HG02970 (cell line): ENCODE data around the gene PRKAR1A.
A peak's percentile ranks its signal among the peaks of the same experiment; 100 is the strongest.
"Not testable (repeated sequence)": the region's sequence is repeated elsewhere in the genome, so short reads cannot be mapped to it uniquely, and the experiment has no call there.

Experiments
- ATAC-seq: cut with Tn5 transposase; IDR thresholded peaks from one replicate; pipeline ENCODE4 v1.9.1; 2021; ENCODE audit warnings: mild to moderate bottlenecking, moderate library complexity, moderate number of reproducible peaks; ENCODE audit not compliant: unreplicated experiment, low FRiP score

PRKAR1A gene

DNA sequence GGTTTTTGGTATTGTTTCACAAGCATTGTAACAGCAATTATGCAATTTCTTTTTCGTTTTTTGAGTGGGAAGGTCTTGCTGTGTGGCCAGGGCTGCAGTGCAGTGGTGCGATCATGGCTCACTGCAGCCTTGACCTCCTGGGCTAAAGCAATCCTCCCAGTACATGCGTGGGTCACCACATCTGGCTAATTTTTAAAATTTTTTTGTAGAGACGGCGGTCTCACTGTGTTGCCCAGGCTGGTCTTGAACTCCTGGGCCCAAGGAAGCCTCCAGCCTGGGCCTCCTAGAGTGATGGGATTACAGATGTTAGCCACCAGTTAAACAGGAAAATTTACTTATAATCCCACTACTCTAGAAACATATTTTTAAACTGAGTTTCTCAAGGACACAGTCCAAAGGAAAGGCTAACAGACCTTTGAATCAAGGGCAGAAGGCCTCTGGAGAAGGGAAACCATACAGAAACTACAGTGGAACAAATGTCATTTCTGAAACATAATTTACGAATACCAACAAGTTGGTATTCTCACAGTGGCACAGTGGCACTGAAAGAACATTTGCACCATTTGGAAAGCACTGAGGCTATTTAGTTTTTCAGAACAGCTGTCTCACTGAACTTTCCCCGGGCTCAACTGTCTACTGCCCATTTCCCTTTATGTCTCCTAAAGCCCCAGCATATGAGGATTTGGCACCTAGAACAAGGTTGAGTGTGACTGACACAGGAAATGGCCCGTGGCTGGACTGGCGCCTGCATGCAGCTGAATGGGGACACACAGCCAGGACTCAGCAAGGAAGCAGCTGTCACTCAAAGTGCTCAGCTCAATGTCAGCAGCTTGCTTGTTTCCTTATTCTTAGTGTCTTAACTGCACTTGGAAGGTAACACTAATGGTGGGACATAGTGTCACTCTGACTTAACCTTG is 2.8 kb upstream of the PRKAR1A start:
- no peak for ATAC-seq

DNA sequence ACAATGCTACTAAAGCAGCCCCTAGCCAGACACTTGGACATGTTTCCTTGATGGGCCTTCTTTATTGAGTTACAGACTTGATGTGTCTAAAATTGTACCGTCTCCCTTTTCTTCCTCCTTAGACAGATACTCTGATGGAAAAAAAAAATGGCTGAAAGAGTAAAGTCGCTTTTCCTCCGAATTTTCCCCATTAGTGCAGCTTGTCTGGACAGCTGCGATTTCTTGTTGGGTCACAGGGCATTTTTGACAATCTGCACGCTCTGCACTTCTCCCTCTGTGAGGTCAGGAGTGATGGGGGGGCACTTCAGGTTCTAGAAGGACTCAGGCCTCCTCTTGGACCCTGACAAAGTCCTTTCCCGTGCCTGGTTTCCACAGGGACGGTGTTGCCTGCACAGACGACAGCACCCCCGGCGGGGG is 968 bp upstream of the PRKAR1A start:
- no peak for ATAC-seq

DNA sequence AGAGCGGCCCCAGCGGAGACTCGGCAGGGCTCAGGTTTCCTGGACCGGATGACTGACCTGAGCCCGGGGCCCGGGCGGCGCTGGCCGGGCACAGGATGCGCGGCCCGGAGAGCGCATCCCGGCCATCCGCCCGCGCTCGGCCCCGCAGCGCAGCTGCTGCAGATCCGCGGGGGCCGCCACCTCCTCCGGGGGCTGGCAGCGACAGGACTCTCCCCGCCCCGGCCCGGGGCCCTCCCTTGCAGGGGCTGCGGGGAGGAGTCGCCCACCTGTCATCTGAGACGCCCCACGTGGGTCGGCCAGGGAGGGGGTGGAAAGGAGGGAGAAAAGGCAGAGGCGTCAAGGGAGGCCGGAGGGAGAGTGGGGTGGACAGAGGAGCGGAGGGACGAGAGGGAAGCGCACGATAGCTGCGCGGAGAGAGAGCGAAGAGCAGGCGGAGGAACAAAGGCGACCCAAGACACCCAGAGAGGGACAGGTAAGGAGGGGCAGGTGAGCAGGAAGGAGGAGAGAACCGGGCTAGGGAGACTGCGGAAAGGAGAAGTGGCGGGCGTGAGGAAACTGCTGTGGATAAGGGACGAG is 471 bp upstream of the PRKAR1A start:
- ATAC-seq = peak; percentile 54

DNA sequence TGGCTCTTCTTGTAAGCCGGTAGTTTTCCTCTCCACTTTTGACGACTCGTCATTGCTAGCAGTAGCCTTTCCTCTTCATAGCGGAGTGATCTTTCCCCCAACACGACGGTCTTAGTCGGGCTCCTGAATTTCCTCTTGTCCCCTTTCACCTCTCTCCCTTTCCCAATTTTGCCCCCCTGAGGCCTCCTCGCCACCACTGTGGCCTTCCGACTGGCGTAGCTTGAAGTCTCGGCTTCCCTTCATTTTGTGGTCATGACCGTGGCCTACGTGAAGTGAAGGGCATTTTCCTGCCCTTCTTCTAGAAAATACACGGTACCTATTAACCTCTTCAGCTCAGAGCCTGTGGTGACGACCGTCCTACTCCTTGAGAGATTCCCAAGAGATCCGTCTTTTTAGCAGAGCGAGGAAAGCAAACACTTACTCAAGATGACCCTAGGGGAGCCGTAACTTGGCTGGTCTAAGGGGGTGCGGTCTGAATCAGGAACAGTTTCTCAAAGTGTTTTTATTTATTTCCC is 787 bp downstream of the PRKAR1A start:
- no peak for ATAC-seq

DNA sequence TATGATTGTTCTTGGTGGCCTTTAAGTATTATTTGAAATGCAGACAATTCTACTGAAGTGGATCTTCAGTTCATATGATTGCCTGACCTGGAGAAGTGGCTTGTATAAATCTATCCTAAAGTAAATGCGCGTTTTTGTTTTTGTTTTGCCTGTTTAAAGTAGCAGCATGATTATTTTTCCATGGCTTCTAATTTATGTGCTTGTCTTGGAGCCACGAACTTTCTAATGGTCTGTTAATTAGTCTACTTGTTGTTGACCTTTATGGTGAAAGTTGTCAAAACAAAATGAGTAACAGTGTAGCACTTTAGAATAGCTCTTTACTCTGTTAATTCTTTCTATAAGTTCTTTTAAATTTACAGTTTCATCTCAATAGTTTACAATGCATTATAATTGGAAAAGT is 1.7 kb downstream of the PRKAR1A start:
- ATAC-seq = no peak

DNA sequence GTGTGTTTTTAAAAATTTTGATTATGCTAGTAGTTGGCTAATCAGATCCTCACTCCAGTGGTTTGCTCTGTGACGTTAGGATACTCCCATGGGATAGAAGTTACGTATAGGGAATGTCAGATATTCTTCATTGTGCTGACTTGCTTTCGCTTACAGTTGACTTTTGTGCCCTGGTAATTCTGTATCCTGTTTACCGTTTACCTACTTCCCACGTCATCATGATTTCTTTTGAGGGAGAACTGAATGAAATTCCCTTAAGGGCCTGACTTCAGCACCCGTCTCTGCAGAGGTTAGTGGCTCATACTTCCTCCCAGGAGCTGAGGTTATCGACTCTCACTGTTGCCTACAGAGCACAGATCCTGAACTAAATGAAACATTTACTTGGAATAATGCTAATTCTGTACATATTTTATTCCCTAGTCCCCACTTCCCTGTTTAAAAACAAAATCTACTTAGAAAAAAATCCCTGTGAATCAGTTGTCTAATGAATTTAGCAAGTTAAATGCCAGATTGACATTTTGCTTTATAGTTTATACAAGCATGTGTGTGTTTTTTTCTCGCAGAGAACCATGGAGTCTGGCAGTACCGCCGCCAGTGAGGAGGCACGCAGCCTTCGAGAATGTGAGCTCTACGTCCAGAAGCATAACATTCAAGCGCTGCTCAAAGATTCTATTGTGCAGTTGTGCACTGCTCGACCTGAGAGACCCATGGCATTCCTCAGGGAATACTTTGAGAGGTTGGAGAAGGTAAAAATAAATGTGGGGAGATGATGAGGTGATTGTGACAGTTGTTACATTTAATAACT is 2.8 kb downstream of the PRKAR1A start:
- ATAC-seq = no peak

DNA sequence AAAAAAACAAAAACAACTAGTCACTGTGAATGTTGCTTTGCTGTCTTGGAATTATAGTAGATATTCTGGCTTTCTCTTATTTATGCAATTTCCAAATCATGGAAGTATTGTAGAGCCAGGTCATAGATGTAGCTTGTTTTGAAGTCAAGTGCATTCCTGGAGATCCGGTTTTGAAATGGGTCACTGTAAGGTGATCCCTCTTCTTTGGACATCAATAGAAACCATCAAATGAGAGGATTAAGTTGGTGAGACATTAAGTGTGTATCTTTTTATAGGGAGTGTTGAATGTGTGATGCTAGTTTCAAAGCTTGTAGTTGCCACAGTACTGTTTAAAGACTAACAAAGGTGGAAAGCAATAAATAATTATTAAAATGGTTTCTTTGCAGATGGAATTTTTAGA is 4.5 kb downstream of the PRKAR1A start:
- ATAC-seq = no peak

DNA sequence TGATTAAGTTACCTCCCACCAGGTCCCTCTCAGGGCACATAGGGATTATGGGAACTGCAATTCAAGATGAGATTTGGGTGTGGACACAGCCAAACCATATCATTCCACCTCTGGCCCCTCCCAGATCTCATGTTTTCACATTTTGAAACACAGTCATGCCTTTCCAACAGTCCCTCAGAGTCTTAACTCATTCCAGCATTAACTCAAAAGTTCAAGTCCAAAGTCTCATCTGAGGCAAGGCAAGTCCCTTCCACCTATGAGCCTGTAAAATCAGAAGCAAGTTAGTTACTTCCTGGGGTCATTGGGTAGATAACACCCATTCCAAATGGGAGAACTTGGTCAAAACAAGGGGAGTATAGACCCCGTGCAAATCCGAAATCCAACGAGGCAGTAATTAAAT is 5.4 kb downstream of the PRKAR1A start:
- not testable (repeated sequence) for ATAC-seq

DNA sequence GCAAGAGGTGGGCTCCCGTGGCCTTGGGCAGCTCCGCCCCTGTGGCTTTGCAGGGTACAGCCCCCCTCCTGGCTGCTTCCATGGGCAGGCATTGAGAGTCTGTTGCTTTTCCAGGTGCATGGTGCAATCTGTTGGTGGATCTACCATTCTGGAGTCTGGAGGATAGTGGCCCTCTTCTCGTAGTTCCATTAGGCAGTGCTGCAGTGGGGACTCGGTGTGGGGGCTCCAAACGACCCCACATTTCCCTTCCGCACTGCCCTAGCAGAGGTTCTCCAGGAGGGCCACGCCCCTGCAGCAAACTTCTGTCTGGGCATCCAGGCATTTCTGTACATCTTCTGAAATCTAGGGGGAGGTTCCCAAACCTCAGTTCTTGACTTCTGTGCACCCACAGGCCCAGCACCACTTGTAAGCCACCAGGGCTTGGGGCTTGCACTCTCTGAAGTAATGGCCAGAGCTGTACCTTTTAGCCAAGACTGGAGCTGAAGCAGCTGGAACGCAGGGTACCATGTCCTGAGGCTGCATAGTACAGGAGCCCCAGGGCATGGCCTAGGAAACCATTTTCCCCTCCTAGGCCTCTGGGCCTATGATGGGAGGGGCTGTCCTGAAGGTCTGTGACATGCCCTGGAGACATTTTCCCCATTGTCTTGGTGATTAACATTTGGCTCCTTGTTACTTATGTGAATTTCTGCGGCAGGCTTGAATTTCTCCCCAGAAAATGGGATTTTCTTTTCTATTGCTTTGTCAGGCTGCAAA is 6.0 kb downstream of the PRKAR1A start:
- no peak for ATAC-seq

DNA sequence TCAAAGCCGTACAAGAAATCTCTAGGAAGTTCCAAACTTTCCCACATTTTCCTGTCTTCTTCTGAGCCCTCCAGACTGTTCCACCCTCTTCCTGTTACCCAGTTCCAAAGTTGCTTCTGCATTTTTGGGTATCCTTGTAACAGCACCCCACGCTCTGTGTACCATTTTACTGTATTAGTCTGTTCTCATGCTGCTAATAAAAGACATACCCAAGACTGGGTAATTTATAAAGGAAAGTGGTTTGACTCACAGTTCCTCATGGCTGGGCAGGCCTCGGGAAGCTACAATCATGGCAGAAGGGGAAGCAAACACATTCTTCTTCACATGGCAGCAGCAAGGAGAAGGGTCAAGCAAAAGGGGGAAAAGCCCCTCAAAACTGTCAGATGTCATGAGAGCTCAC is 6.8 kb downstream of the PRKAR1A start:
- ATAC-seq = not testable (repeated sequence)

DNA sequence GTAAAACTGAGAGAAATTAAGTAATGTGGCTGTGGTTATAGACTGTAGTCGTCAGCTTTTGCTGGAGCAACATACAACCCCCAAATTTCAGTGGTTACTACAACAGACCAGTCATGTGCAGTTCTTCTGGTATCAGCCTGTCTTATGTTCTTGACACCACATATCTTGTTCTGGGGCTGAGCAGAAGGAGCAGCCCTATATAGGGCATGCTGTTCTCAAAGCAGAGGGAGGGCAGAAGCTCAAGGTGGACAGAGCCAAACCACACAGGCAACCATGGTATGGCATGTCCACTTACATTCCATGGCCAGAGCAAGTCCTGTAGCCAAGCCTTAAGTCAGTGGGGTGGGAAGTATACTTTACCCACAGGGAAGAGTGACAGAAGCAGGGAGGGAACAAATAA is 7.7 kb downstream of the PRKAR1A start:
- no peak for ATAC-seq

DNA sequence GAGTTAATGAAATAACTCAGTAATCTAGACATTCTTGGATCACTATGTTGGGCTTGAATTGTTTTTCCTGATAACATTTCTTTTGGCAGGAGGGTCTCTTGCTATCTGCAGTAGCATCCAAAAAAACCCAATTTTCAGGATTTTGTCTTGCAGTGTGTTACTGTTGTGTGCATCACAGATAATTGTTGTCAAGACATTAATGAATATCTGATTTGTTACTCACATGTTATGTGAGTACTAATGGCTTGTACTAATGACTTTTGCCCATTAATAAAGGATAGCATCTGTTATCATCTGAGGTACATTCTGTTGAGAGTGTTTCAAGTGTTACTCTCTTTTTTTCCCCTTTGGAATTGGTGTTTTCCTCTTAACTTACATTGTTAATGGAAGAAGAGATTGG is 10.0 kb downstream of the PRKAR1A start:
- no peak for ATAC-seq

DNA sequence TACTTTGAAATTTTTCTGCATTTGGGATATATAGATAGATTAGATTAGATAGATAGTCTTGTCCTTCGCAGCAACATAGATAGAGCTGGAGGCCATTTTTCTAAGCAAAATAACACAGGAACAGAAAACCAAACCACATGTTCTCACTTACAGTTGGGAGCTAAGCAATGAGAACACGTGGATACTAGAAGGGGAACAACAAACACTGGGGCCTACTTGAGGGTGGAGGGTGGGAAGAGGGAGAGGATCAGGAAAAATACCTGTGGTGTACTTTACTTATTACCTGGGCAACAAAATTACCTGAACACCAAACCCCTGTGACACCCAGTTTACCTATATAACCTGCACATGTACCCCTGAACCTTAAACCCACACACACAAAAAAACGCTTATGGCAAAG is 14.3 kb downstream of the PRKAR1A start:
- no peak for ATAC-seq

DNA sequence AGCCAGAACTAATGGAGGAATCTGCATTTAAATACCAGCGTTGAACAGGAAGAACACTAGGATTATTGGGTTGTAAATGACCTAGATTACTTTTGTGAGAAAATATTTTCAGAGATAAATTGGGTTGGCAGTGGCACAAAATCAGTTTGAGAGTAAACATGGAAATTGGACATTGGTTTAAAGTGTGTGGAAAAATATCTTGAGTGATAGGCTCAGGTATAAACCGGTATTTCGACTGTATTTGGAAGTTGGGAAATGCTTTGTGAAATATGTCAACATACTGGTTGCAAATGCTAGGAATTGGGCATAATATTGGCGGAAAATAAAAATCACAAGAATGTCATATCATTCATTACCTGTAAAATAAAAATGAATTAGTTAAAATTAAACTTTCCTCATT is 15.1 kb downstream of the PRKAR1A start:
- no peak for ATAC-seq

DNA sequence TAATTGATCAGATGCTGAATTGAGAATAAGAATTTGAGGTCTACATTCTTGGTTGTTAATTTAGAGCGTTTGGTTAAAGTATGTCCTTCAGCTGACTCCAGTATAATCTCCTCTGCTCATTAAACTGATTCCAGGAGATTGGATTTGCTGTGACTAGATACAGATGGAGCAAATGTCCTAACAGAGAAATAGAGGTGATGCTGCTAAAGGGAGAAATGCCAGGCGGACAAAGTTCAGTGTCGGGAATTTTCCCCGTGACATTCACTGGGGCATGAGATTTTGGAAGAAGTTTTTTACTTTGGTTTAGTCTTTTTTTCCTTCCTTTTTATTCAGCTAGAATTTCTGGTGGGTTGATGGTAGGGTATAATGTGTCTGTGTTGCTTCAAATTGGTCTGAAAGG is 19.0 kb downstream of the PRKAR1A start:
- ATAC-seq = no peak

DNA sequence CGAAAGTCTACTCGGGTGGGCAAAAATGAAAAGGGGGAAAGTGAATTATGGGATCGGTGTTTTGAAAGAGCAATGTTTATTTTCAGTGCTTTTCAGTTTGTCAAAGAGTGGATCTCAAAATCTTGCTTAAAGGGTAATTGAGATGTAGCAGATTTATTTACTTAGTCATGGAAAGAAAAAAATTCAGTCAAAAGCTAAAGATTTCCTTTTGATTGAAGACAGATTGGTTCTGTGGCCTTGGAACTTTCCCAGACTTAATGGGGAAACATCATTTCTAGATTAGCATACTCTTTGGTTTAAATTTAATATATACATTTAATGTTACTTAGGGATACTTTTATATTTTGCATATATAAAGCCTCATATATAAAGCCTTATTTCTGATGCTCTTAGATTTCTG is 20.6 kb downstream of the PRKAR1A start:
- no peak for ATAC-seq

DNA sequence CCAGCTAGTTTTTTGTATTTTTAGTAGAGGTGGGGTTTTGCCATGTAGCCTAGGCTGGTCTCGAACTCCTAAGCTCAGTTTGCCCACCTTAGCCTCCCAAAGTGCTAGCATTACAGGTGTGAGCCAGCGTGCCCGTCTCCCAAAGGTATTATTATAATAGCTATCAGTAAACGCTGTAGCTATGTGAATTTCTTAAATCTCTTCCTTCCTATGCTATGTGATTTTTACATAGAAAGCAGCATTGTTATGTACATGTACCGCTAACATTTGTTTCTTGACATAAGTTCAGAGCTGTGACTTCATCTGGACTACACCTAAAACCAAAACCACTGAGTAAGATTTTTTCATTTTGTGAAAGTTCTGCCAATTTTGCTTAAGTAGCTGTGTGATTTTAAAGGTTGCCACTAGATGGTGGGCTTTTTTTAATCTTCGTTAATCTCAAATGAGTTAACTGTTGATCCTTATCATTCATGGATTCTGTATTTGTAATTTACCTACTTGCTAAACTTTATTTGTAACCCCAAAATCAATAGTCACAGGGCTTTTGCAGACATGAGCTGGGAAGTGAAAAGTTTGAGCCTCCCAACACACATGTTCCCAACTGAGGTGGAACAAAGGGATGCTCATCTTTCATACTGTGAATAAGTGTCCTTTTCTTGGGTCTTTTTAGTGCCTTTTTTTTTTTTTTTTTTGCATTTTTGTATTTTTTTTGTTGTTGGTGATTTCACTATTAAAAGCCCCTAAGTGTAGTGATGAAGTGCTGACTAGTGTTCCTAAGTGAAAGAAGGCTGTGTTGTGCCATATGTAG is 21.9 kb downstream of the PRKAR1A start:
- ATAC-seq = no peak

DNA sequence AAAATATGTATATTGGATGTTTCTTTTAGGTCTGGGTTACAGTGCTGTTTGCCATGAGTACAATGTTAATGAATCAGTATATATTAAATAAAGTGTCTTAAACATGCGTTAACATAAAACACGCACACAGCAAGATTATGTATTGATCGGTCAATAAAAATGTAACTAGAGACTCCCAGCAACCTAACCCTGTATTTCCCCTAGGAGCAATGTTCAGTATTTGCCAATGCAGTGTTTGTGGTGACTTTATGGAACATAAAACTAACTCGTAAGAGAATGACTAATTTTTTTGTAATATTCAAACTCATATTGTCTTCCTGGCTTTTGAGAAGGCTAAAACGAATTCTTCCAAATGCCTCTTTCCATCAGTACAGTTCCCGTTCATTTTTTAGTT is 22.5 kb downstream of the PRKAR1A start:
- ATAC-seq = no peak

DNA sequence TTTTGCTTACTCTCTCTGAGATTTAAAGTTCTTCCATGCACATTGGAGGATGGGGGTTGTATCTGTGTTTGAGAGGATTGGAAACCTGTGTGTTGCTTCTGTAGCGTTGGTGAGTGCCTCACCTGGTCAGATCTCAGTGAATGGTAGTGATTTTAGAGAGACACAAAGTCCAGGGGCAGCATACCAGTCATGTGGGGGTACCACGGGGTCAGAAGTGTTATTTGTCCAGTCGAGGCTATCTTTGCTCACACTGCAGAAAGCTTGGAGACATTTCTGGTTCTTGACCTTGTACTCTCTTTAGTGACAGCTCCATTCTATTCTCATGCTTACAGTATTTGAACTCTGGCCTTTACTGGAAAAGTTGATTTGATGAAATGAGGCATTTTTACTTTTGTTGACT is 23.7 kb downstream of the PRKAR1A start:
- ATAC-seq = no peak
